Neural cell (in vitro differentiated cells): ENCODE measurements around the gene SLC22A8. TPM values are rescaled to one million over a fixed set of nuclear protein-coding genes. Genes with fewer than 3 reads are reported as not detected.

Experiments used
- polyA plus RNA-seq: library from polyadenylated mRNA; depleted of rRNA; stranded (reverse); fragments of >200 nt; gene quantifications from 2 replicates; pipeline ENCODE4 v1.2.3, GENCODE V29; 2014

The SLC22A8 gene
- polyA plus RNA-seq, 1 donor from 2014 or later, result not detected

Other genes starting within 250 kb of the SLC22A8 start
- gene TAF6L, start 244.4 kb downstream of the SLC22A8 start, polyA plus RNA-seq, result 55.2 and 61.7 TPM in 2 replicates
- 24.5 and 28.1 TPM in 2 replicates for gene TMEM179B, start 228.4 kb downstream of the SLC22A8 start, polyA plus RNA-seq
- gene TMEM223, start 223.8 kb downstream of the SLC22A8 start, polyA plus RNA-seq, result 16.5 and 27.4 TPM in 2 replicates
- 26.0 and 32.1 TPM in 2 replicates for gene NXF1, start 210.4 kb downstream of the SLC22A8 start, polyA plus RNA-seq
- 28.5 and 30.5 TPM in 2 replicates for gene STX5, start 183.8 kb downstream of the SLC22A8 start, polyA plus RNA-seq
- gene TEX54, start 183.0 kb downstream of the SLC22A8 start, polyA plus RNA-seq, result not detected in 2 replicates
- gene WDR74, start 176.3 kb downstream of the SLC22A8 start, polyA plus RNA-seq, result 50.4 and 71.7 TPM in 2 replicates
- gene SLC3A2, start 134.9 kb downstream of the SLC22A8 start, polyA plus RNA-seq, result 176 and 182 TPM in 2 replicates
- gene CHRM1, start 94.5 kb downstream of the SLC22A8 start, polyA plus RNA-seq, result not detected in 2 replicates
- gene SLC22A6, start 30.9 kb downstream of the SLC22A8 start, polyA plus RNA-seq, result not detected in 2 replicates
- not detected in 2 replicates for gene SLC22A24, start 128.4 kb upstream of the SLC22A8 start, polyA plus RNA-seq
- not detected in 2 replicates for gene SLC22A25, start 227.8 kb upstream of the SLC22A8 start, polyA plus RNA-seq